ENCODE results near the gene MAD2L1BP.

The MAD2L1BP gene

DNA sequence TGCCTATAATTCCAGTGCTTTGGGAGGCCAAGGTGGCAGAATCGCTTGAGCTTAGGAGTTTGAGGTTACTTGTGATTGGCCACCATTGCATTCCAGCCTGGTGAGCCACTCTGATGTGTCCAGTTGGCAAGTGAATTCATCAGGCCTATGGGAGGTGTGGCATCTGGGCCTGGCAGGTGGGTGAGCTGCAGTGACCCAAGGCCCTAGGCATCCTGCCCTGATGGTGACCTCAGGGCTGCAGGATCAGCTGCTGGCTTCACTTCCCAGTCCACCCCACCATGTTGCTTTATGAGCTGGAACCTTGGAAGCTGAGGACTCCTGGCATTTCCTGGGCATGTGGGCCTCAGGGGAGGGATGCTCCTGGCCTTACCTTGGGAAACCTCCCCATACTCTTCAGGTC lies 29.7 kb downstream of the MAD2L1BP start:
- no peak for TF ChIP-seq Cebpa-rat (IDR thresholded peaks at IDR 0.05)
- Histone ChIP-seq H3K27ac (no peak overlapping the region), H4K20me1 (no peaks in the 10 kb centered on the region), H3K9me3 (peaks cover 16% of the 10 kb centered on the region), H3K36me3 (peaks cover 19% of the 10 kb centered on the region), H3K4me3 (no peak overlapping the region), H3K4me2 (no peak overlapping the region), H3K9ac (no peak overlapping the region), H3K4me1 (peaks cover 11% of the 10 kb centered on the region), H3K27me3 (no peaks in the 10 kb centered on the region)

DNA sequence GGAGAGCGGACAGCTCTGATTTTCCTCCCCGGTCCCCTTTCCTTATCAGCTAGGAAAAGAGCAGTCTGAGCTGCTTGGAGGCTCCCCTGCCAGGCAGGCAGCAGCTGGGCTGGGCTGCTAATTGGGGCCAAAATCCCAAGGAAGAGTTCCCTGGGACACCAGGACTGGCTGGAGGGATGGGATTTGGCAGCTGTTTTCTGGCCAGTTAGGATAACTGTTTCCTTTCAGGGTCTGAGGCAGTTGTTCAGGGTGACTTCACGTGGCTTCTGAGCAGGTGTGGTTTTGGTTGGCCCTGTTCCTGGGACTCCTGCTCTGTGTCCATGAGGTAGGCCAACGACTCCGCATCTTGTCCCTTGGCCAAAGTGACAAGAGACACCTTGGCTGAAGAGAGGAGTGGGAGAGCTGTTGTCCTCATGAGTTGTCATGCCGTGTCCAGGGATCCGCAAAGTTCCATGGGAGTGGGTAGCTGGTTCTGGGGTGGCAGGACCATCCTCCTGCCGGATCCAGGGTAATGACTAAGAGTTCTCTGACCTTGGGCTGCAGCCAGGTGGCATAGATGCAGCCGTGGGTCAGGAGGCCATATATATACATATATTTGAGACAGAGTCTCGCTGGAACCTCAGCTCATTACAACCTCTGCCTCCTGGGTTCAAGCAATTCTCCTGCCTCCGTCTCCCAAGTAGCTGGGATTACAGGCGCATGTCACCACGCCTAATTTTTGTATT lies 30.7 kb downstream of the MAD2L1BP start:
- peaks cover 11% of the 10 kb centered on the region for H3K4me1 ChIP-seq
- H4K20me1 ChIP-seq, result peaks cover 6% of the 10 kb centered on the region; the same call in 1 of the 2 replicates
- no peak for TF ChIP-seq Cebpa-rat (IDR thresholded peaks at IDR 0.05)
- no peak overlapping the region for H3K9ac ChIP-seq
- H3K4me3 ChIP-seq, result no peak overlapping the region
- no peaks in the 10 kb centered on the region for H3K27me3 ChIP-seq
- H3K4me2 ChIP-seq, result no peak overlapping the region
- H3K36me3 ChIP-seq, result peaks cover 29% of the 10 kb centered on the region
- peaks cover 6% of the 10 kb centered on the region for H3K9me3 ChIP-seq
- no peak overlapping the region for H3K27ac ChIP-seq

DNA sequence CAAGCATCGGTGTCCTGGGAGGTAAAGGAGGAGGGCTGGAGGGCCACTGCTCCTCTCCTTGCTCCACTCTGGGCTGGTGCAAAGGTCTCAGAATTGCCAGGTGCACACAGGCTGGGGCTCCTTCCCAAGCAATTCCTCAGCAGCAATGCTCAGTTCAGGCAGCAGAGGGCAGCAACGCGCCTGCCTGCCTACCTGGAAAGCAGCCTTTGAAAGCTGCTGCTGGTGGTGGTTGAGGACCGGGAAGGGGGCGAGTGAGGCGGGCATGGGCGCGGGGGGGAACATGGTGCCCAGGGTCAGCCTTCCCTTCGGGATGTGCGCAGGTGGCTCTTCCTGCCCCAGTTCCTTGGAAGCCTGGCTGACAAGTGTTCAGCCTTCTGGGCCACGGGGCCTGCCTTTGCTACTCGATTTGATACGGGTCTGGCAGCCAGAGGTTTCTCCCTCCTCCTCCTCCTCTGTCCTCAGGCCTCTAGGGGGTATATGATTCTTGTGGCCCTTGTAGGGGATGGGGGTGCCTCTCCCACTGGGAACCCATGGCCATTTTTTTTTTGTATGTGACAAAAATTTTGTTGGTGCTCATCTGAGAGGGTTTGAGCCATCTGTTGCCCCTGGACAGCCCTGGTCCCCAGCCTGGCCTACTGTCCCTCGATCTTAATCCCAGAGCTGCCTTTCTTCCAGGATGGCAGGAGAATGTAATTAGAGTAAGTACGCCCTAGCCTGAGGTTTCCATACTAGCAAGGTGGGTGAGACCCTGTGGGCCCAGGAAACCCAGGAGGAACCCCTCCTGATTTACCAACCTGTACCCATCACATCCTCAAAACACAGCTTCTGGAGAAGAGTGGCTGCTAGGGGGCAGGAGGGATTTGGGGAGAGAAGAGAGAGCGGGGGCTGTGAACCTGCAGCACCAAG lies 31.9 kb downstream of the MAD2L1BP start:
- H3K27ac ChIP-seq, result no peak overlapping the region
- peaks cover 11% of the 10 kb centered on the region for H3K4me1 ChIP-seq
- H3K4me2 ChIP-seq, result peak overlapping the region; percentile 73
- peaks cover 6% of the 10 kb centered on the region; the same call in 1 of the 2 replicates for H4K20me1 ChIP-seq
- H3K9me3 ChIP-seq, result no peaks in the 10 kb centered on the region
- TF ChIP-seq Cebpa-rat (IDR thresholded peaks at IDR 0.05), result no peak
- H3K36me3 ChIP-seq, result peaks cover 40% of the 10 kb centered on the region
- H3K9ac ChIP-seq, result peak overlapping the region; percentile 55; the same call in 1 of the 2 replicates
- 0 out of 2 replicates have a peak overlapping the region, but pooled peaks have one; percentile 35 for H3K4me3 ChIP-seq
- H3K27me3 ChIP-seq, result no peaks in the 10 kb centered on the region

DNA sequence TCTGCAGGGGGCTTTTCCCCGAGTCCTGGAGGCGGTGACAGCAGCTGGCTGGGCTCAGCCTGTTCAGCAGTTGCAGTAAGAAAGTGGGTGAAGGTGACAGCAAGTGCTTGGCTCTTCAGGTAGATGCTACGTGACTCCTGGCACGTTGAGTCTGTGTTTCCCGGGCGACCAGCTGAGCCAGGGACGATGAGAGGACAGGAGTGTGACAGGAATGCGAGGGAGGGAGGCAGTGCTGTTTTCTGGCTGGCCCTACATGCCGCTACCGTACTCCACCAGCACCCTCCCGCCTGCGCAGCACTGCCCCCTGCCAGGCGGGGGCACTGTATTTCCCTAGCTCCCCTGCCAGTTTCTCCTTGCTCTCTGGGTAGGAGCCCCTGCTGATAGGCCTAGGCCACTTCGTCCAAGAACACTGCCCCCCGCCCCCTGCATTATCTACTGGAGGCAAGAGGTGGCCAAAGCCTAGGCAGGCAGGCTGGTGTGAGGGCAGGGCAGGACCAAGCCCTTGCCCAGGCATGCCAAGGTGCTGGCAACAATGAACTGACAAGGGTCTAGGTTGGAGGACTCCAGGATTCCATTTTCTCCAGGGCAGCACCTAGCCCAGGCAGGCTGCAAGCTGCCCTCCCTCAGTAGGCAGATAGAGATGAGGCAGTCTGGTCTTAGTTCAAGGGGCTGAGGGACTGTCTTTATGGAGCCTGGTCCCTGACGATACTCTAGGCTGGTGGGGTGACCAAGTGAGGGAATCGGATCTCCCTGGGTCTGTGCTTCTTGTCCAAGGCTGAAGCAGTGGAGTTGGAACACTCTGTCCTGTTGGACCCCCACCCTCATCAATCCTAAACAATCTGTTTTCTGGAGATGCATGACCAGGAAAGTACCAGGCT lies 32.8 kb downstream of the MAD2L1BP start:
- Histone ChIP-seq H4K20me1 (peaks cover 8% of the 10 kb centered on the region; the same call in 1 of the 2 replicates), H3K4me1 (peaks cover 11% of the 10 kb centered on the region), H3K27me3 (no peaks in the 10 kb centered on the region), H3K27ac (no peak overlapping the region), H3K9me3 (no peaks in the 10 kb centered on the region), H3K9ac (no peak overlapping the region), H3K4me3 (no peak overlapping the region), H3K4me2 (peak overlapping the region; percentile 73; the same call in 1 of the 2 replicates), H3K36me3 (peaks cover 49% of the 10 kb centered on the region)
- TF ChIP-seq Cebpa-rat (IDR thresholded peaks at IDR 0.05), result no peak

DNA sequence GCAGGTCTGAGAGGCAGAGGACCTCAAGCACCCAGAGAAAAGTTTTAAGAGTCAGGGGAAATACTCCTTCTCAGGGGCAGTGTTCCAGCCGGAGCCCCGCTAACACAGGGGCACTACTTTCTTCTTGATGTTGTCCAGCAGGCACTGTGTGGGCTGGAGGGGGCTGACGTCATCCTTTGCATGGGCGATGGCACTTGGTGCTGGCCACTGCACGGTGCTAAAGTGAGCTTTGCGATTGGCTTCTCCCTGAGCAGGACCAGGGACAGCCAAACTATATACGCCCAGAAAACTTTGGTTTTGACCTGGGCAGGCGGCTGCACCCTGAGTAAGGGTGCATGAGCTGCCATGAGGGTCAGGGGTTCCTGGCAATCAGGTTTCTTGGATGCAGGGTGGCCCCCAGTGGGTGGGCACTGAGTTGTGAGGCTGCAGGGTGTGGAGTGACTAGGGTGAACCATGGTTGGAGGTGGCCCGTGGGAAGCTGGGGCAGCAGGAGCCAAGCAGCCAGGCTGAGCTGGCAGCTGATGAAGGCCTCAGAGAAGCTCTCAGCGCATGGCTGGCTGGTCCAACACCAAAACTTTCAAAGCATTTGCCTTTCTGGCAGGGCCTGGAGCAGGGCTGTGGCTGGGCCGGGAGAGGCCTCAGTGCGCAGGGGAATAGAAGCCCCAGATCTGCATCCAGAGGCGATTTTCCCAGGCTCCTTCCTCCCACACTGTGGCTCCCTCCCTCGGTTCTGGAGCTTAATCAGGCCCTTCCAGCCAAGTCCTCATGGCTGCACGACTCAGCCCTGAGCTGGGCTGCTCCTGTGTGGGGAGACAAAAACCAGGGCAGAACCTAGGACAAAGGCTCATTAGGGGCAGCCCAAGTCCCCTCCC lies 33.6 kb downstream of the MAD2L1BP start:
- H3K9ac ChIP-seq, result 0 out of 2 replicates have a peak overlapping the region, but pooled peaks have one; percentile 19
- H3K27ac ChIP-seq, result no peak overlapping the region
- H3K4me3 ChIP-seq, result no peak overlapping the region
- H3K9me3 ChIP-seq, result no peaks in the 10 kb centered on the region
- no peaks in the 10 kb centered on the region for H3K27me3 ChIP-seq
- H4K20me1 ChIP-seq, result peaks cover 16% of the 10 kb centered on the region; the same call in 1 of the 2 replicates
- H3K4me2 ChIP-seq, result no peak overlapping the region
- peaks cover 58% of the 10 kb centered on the region for H3K36me3 ChIP-seq
- no peak for TF ChIP-seq Cebpa-rat (IDR thresholded peaks at IDR 0.05)
- peaks cover 11% of the 10 kb centered on the region for H3K4me1 ChIP-seq

DNA sequence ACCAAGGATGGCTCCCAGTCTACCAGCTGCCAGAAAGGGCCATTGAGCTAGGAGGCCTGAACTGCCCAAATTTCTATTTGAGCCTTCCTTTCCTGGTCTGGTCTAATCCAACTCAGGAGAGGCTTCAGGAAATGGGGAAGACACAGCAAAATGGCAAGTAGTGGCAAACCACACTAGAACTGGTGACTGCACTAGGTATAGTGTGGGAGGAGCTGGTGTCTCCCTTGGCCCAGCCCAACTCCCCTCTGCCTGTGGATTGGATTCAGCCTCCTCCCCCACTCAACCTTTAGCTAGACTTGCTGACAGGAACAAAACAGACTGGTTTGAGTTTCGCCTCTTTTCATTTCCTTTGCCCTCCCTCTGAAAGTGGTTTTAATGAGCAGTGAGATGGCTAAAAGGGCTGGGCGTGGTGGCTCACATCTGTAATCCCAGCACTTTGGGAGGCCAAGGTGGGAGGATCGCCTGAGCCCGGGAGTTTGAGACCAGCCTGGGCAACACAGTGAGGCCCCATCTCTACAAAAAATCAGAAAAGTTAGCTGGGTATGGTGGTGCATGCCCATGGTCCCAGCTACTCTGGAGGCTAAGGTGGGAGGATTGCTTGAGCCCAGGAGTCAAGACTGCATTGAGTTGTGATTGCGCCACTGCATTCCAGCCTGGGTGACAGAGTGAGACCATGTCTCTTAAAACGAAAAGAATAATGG lies 34.4 kb downstream of the MAD2L1BP start:
- peaks cover 11% of the 10 kb centered on the region for H3K4me1 ChIP-seq
- H3K27me3 ChIP-seq, result no peaks in the 10 kb centered on the region
- no peak overlapping the region for H3K4me3 ChIP-seq
- H3K36me3 ChIP-seq, result peaks cover 66% of the 10 kb centered on the region
- no peak for TF ChIP-seq Cebpa-rat (IDR thresholded peaks at IDR 0.05)
- 0 out of 2 replicates have a peak overlapping the region, but pooled peaks have one; percentile 19 for H3K9ac ChIP-seq
- no peaks in the 10 kb centered on the region for H3K9me3 ChIP-seq
- H3K4me2 ChIP-seq, result no peak overlapping the region
- H4K20me1 ChIP-seq, result peaks cover 17% of the 10 kb centered on the region; the same call in 1 of the 2 replicates
- no peak overlapping the region for H3K27ac ChIP-seq

DNA sequence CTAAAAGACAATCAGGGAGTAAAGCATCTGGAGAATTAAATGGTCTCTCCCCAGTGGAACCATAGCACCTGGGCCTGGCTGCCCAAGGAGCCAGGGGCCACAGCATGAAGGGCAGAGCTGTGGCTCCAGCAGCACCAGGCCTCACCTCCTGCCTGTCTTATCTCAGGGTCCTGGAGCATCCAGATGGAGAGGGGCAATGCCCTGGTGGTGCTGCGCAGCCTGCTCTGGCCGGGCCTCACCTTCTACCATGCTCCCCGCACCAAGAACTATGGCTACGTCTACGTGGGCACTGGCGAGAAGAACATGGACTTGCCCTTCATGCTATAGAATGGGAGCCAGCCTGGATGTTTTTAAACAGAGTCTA lies 35.0 kb downstream of the MAD2L1BP start:
- H3K9me3 ChIP-seq, result no peaks in the 10 kb centered on the region
- TF ChIP-seq Cebpa-rat (IDR thresholded peaks at IDR 0.05), result no peak
- peaks cover 23% of the 10 kb centered on the region for H4K20me1 ChIP-seq
- no peaks in the 10 kb centered on the region for H3K27me3 ChIP-seq
- no peak overlapping the region for H3K27ac ChIP-seq
- H3K4me1 ChIP-seq, result peaks cover 11% of the 10 kb centered on the region
- H3K36me3 ChIP-seq, result peaks cover 71% of the 10 kb centered on the region
- H3K4me3 ChIP-seq, result no peak overlapping the region
- H3K9ac ChIP-seq, result no peak overlapping the region
- H3K4me2 ChIP-seq, result no peak overlapping the region

All from BLaER1 (cell line).